Right lobe of liver (tissue), 4 donors: Measurements from ENCODE around the gene NUDT9.

ENCODE experiments used
- CTCF ChIP-seq, 4 donors: fragments of 200-600 bp in 3 of 4; fragments of 450-650 bp in 1 of 4; IDR thresholded peaks; one replicate each; pipeline versions ENCODE4 v1.5.1 to v1.8.0; 2016 to 2022; ENCODE audit warnings: antibody characterized with exemption in 4 of 4, mild to moderate bottlenecking in 2 of 4
- POLR2A ChIP-seq: fragments of 450-650 bp; IDR thresholded peaks from one replicate; pipeline ENCODE4 v1.6.1; 2017; ENCODE audit warnings: antibody characterized with exemption, mild to moderate bottlenecking
- donor health status: DM: no; HTN: no; CAD: no.
- donor health status: DM: no; HTN: no; CAD: no.
- donor health status: DM: no; HTN: yes; CAD: no.

DNA sequence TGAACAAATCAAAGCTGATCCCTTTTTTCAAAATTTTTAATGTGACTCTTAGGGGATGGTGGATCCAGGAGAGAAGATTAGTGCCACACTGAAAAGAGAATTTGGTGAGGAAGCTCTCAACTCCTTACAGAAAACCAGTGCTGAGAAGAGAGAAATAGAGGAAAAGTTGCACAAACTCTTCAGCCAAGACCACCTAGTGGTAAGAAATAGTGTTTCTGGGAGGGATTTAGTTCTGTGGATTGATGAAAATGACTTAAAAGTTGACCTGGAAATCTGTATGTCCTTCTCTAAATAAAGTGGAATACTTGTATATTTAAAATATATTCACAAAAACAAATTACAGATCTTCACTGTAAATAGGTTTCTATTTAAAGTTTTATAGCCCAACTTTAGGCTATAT lies 29.2 kb downstream of the NUDT9 start:
- TF ChIP-seq POLR2A (no peak), CTCF (IDR thresholded peaks at IDR 0.05) (no peak)
